C4-2B (cell line): Measurements from ENCODE around the gene PTPRF.

Source experiments
- CTCF ChIP-seq: fragments of 450-650 bp; conservative IDR thresholded peaks from 2 replicates; pipeline ENCODE4 v1.5.1; 2017; ENCODE audit warnings: mild to moderate bottlenecking
- ZFX ChIP-seq: fragments of 450-650 bp; IDR thresholded peaks from 2 replicates; pipeline ENCODE4 v1.6.1; 2017

GRCh38 chr1:43586136-43586731 is 55.6 kb downstream of the PTPRF start:
- TF ChIP-seq CTCF (no peak), ZFX (no peak)
